Nephron (organoid): ENCODE measurements around the gene FKTN.
"Not testable (repeated sequence)": the region's sequence is repeated elsewhere in the genome, so short reads cannot be mapped to it uniquely, and the experiment has no call there.

Experiments
- H3K27ac Mint-ChIP-seq, 3 experiments: 2 replicates each; pipeline ENCODE4 v1.8.0; 2020; ENCODE audit warnings: mixed read lengths in 3 of 3, mild to moderate bottlenecking in 2 of 3, moderate library complexity in 1 of 3
- H3K27me3 Mint-ChIP-seq: 2 replicates; pipeline ENCODE4 v1.8.0; 2021; ENCODE audit warnings: low read depth, mild to moderate bottlenecking, moderate library complexity, mixed read lengths
- H3K36me3 Mint-ChIP-seq: 2 replicates; pipeline ENCODE4 v1.8.0; 2020; ENCODE audit warnings: low read depth, mixed read lengths
- H3K4me1 Mint-ChIP-seq: 2 replicates; pipeline ENCODE4 v1.8.0; 2020; ENCODE audit warnings: mixed read lengths
- H3K4me3 Mint-ChIP-seq, 3 experiments: 2 replicates each; pipeline ENCODE4 v1.8.0; 2020; ENCODE audit warnings: mild to moderate bottlenecking in 3 of 3, mixed read lengths in 3 of 3, moderate library complexity in 2 of 3
- H3K9me3 Mint-ChIP-seq: 2 replicates; pipeline ENCODE4 v1.8.0; 2020; ENCODE audit warnings: mixed read lengths
- CTCF ChIP-seq, 3 experiments: fragments of 200-600 bp; sonication (generic); IDR thresholded peaks; one replicate each; pipeline ENCODE4 v1.5.0; 2021; ENCODE audit warnings: antibody characterized with exemption in 3 of 3; ENCODE audit not compliant: unreplicated experiment in 3 of 3

Gene FKTN

GRCh38 chr9:105557804-105558610 is at the start of gene FKTN:
Gene FKTN (plus strand): TSS chr9:105558131. CDS start chr9:105575033, 16,902 bp downstream.
- peaks cover 16% of the 10 kb centered on the region for H3K4me1 Mint-ChIP-seq
- H3K27ac Mint-ChIP-seq: peak within 1 kb of the TSS; percentile 67 to 90 (median 81)
- no peaks in the 10 kb centered on the region for H3K27me3 Mint-ChIP-seq
- TF ChIP-seq CTCF (IDR thresholded peaks at IDR 0.05; ENCODE audit: unreplicated experiment in 3 of 3): no peak
- peaks cover 37% of the 10 kb centered on the region for H3K9me3 Mint-ChIP-seq
- H3K4me3 Mint-ChIP-seq: peak within 1 kb of the TSS; percentile 95 to 98 (median 97)
- peaks cover 49% of the 10 kb centered on the region for H3K36me3 Mint-ChIP-seq

GRCh38 chr9:105508530-105508929 is 49.4 kb upstream of the FKTN start:
- Mint-ChIP-seq H3K27ac (no peak overlapping the region), H3K4me1 (no peaks in the 10 kb centered on the region), H3K4me3 (no peak overlapping the region), H3K27me3 (no peaks in the 10 kb centered on the region), H3K36me3 (peaks cover 13% of the 10 kb centered on the region), H3K9me3 (no peaks in the 10 kb centered on the region)
- TF ChIP-seq CTCF (IDR thresholded peaks at IDR 0.05; ENCODE audit: unreplicated experiment in 3 of 3): no peak

- TF ChIP-seq CTCF (IDR thresholded peaks at IDR 0.05; ENCODE audit: unreplicated experiment in 3 of 3): no peak
- peaks cover 26% of the 10 kb centered on the region for H3K36me3 Mint-ChIP-seq
- no peak overlapping the region for H3K4me3 Mint-ChIP-seq
- H3K27ac Mint-ChIP-seq: no peak overlapping the region
- no peaks in the 10 kb centered on the region for H3K4me1 Mint-ChIP-seq
- no peaks in the 10 kb centered on the region for H3K27me3 Mint-ChIP-seq
- H3K9me3 Mint-ChIP-seq: peaks cover 6% of the 10 kb centered on the region
Observed at GRCh38 chr9:105510024-105510423, 47.9 kb upstream of the FKTN start.

- Mint-ChIP-seq H3K36me3 (peaks cover 36% of the 10 kb centered on the region), H3K9me3 (peaks cover 6% of the 10 kb centered on the region)
Observed at GRCh38 chr9:105511446-105511845, 46.5 kb upstream of the FKTN start.

GRCh38 chr9:105515811-105516413 is 42.0 kb upstream of the FKTN start:
- peaks cover 70% of the 10 kb centered on the region for H3K36me3 Mint-ChIP-seq
- no peak overlapping the region for H3K27ac Mint-ChIP-seq
- H3K4me1 Mint-ChIP-seq: no peaks in the 10 kb centered on the region
- TF ChIP-seq CTCF (IDR thresholded peaks at IDR 0.05; ENCODE audit: unreplicated experiment in 3 of 3): no peak
- H3K9me3 Mint-ChIP-seq: peaks cover 35% of the 10 kb centered on the region
- H3K27me3 Mint-ChIP-seq: no peaks in the 10 kb centered on the region
- H3K4me3 Mint-ChIP-seq: no peak overlapping the region

More at GRCh38 chr9:105511446-105511845, 46.5 kb upstream of the FKTN start:
- Mint-ChIP-seq H3K4me3 (no peak overlapping the region), H3K4me1 (no peaks in the 10 kb centered on the region), H3K27ac (no peak overlapping the region), H3K27me3 (no peaks in the 10 kb centered on the region)
- TF ChIP-seq CTCF (IDR thresholded peaks at IDR 0.05; ENCODE audit: unreplicated experiment in 3 of 3): no peak

- not testable (repeated sequence) for H3K27ac Mint-ChIP-seq, H3K27me3 Mint-ChIP-seq, H3K4me1 Mint-ChIP-seq, H3K4me3 Mint-ChIP-seq
- Mint-ChIP-seq H3K36me3 (peaks cover 90% of the 10 kb centered on the region), H3K9me3 (peaks cover 31% of the 10 kb centered on the region)
Observed at GRCh38 chr9:105519710-105520369, 38.1 kb upstream of the FKTN start.

GRCh38 chr9:105520992-105521391 is 36.9 kb upstream of the FKTN start:
- Mint-ChIP-seq H3K9me3 (peaks cover 33% of the 10 kb centered on the region), H3K36me3 (peaks cover 90% of the 10 kb centered on the region)
- H3K4me1 Mint-ChIP-seq, H3K27ac Mint-ChIP-seq, H3K4me3 Mint-ChIP-seq, H3K27me3 Mint-ChIP-seq: not testable (repeated sequence)

- not testable (repeated sequence) for H3K27me3 Mint-ChIP-seq, H3K27ac Mint-ChIP-seq, H3K4me1 Mint-ChIP-seq, H3K4me3 Mint-ChIP-seq
- peaks cover 29% of the 10 kb centered on the region for H3K9me3 Mint-ChIP-seq
- H3K36me3 Mint-ChIP-seq: peaks cover 82% of the 10 kb centered on the region
Observed at GRCh38 chr9:105522618-105523385, 35.1 kb upstream of the FKTN start.
